IPS-15b (cell line): ENCODE measurements around the gene MGAT5B.

Experiments
- H3K27me3 ChIP-seq: one replicate; pipeline ENCODE4 v1.6.1; 2013; ENCODE audit warnings: low read length; ENCODE audit not compliant: control insufficient read depth, insufficient read depth
- H3K36me3 ChIP-seq: one replicate; pipeline ENCODE4 v1.6.1; 2013; ENCODE audit warnings: low read length; ENCODE audit not compliant: control insufficient read depth, insufficient read depth
- H3K4me1 ChIP-seq: one replicate; pipeline ENCODE4 v1.6.1; 2013; ENCODE audit warnings: mild to moderate bottlenecking, low read length; ENCODE audit not compliant: control insufficient read depth, insufficient read depth
- H3K4me3 ChIP-seq: one replicate; pipeline ENCODE4 v1.5.1; 2013; ENCODE audit warnings: low read depth, low read length
- H3K9ac ChIP-seq: one replicate; pipeline ENCODE4 v1.6.1; 2013; ENCODE audit warnings: low read depth, mild to moderate bottlenecking, low read length
- H3K9me3 ChIP-seq: one replicate; pipeline ENCODE4 v1.6.1; 2013; ENCODE audit warnings: mild to moderate bottlenecking, low read length; ENCODE audit not compliant: control insufficient read depth, insufficient read depth

MGAT5B gene

GRCh38 chr17:76924345-76925342 lies 56.4 kb downstream of the MGAT5B start:
- Histone ChIP-seq H3K9me3 (no peaks in the 10 kb centered on the region), H3K4me1 (no peaks in the 10 kb centered on the region), H3K9ac (no peak overlapping the region), H3K27me3 (no peaks in the 10 kb centered on the region), H3K4me3 (no peak overlapping the region), H3K36me3 (peaks cover 5% of the 10 kb centered on the region)

GRCh38 chr17:76925441-76925891 lies 57.3 kb downstream of the MGAT5B start:
- no peaks in the 10 kb centered on the region for H3K27me3 ChIP-seq
- peaks cover 5% of the 10 kb centered on the region for H3K36me3 ChIP-seq

GRCh38 chr17:76926237-76926866 lies 58.1 kb downstream of the MGAT5B start:
- Histone ChIP-seq H3K27me3 (no peaks in the 10 kb centered on the region), H3K36me3 (peaks cover 5% of the 10 kb centered on the region), H3K9me3 (no peaks in the 10 kb centered on the region), H3K4me1 (no peaks in the 10 kb centered on the region), H3K9ac (no peak overlapping the region), H3K4me3 (no peak overlapping the region)

More at GRCh38 chr17:76925441-76925891, 57.3 kb downstream of the MGAT5B start:
- no peak overlapping the region for H3K9ac ChIP-seq
- H3K4me3 ChIP-seq: no peak overlapping the region
- no peaks in the 10 kb centered on the region for H3K9me3 ChIP-seq
- H3K4me1 ChIP-seq: no peaks in the 10 kb centered on the region

GRCh38 chr17:76927577-76927976 lies 59.4 kb downstream of the MGAT5B start:
- Histone ChIP-seq H3K4me3 (no peak overlapping the region), H3K9ac (no peak overlapping the region), H3K27me3 (no peaks in the 10 kb centered on the region), H3K4me1 (no peaks in the 10 kb centered on the region), H3K36me3 (peaks cover 5% of the 10 kb centered on the region), H3K9me3 (no peaks in the 10 kb centered on the region)

GRCh38 chr17:76927982-76928381 lies 59.8 kb downstream of the MGAT5B start:
- no peaks in the 10 kb centered on the region for H3K27me3 ChIP-seq
- no peak overlapping the region for H3K4me3 ChIP-seq
- no peaks in the 10 kb centered on the region for H3K4me1 ChIP-seq
- H3K36me3 ChIP-seq: peaks cover 5% of the 10 kb centered on the region
- H3K9ac ChIP-seq: no peak overlapping the region
- H3K9me3 ChIP-seq: no peaks in the 10 kb centered on the region

GRCh38 chr17:76929148-76929547 lies 60.9 kb downstream of the MGAT5B start:
- no peak overlapping the region for H3K9ac ChIP-seq
- H3K36me3 ChIP-seq: peaks cover 5% of the 10 kb centered on the region
- H3K9me3 ChIP-seq: no peaks in the 10 kb centered on the region
- H3K4me3 ChIP-seq: no peak overlapping the region
- no peaks in the 10 kb centered on the region for H3K27me3 ChIP-seq
- H3K4me1 ChIP-seq: no peaks in the 10 kb centered on the region

- no peak overlapping the region for H3K4me3 ChIP-seq
- H3K4me1 ChIP-seq: no peaks in the 10 kb centered on the region
- no peaks in the 10 kb centered on the region for H3K27me3 ChIP-seq
Measured at GRCh38 chr17:76929601-76930000, 61.4 kb downstream of the MGAT5B start.

GRCh38 chr17:76930107-76930506 lies 61.9 kb downstream of the MGAT5B start:
- H3K36me3 ChIP-seq: peaks cover 5% of the 10 kb centered on the region
- no peaks in the 10 kb centered on the region for H3K9me3 ChIP-seq
- H3K27me3 ChIP-seq: no peaks in the 10 kb centered on the region
- no peak overlapping the region for H3K9ac ChIP-seq
- no peak overlapping the region for H3K4me3 ChIP-seq
- no peaks in the 10 kb centered on the region for H3K4me1 ChIP-seq

More at GRCh38 chr17:76929601-76930000, 61.4 kb downstream of the MGAT5B start:
- peaks cover 5% of the 10 kb centered on the region for H3K36me3 ChIP-seq
- H3K9me3 ChIP-seq: no peaks in the 10 kb centered on the region
- H3K9ac ChIP-seq: no peak overlapping the region

- Histone ChIP-seq H3K27me3 (no peaks in the 10 kb centered on the region), H3K36me3 (no peaks in the 10 kb centered on the region), H3K4me3 (no peak overlapping the region), H3K9me3 (no peaks in the 10 kb centered on the region), H3K4me1 (no peaks in the 10 kb centered on the region), H3K9ac (no peak overlapping the region)
Measured at GRCh38 chr17:76932402-76933333, 64.5 kb downstream of the MGAT5B start.

GRCh38 chr17:76934561-76935320 lies 66.5 kb downstream of the MGAT5B start:
- no peaks in the 10 kb centered on the region for H3K9me3 ChIP-seq
- peaks cover 3% of the 10 kb centered on the region for H3K36me3 ChIP-seq
- H3K4me1 ChIP-seq: no peaks in the 10 kb centered on the region
- no peak overlapping the region for H3K9ac ChIP-seq
- no peaks in the 10 kb centered on the region for H3K27me3 ChIP-seq
- no peak overlapping the region for H3K4me3 ChIP-seq
